Gastrocnemius medialis (tissue), 4 donors: Measurements from ENCODE around the gene PHF12.

ENCODE experiments used
- POLR2A ChIP-seq, 2 donors: fragments of 450-650 bp; IDR thresholded peaks; one replicate each; pipeline ENCODE4 v1.6.1; 2017; ENCODE audit warnings: antibody characterized with exemption in 2 of 2, mild to moderate bottlenecking in 2 of 2, moderate library complexity in 2 of 2
- TF ChIP-seq, protein P1 (sequence below), 5 experiments: fragments of 450-650 bp in 3 of 5; fragments of 200-600 bp in 2 of 5; sonication (generic) in 2 of 5; IDR thresholded peaks in 4 of 5; conservative IDR thresholded peaks in 1 of 5; 1 replicate in 4 of 5; 2 replicates in 1 of 5; pipeline ENCODE4 v1.5.1; 2016 to 2019; ENCODE audit warnings: antibody characterized with exemption in 5 of 5, mild to moderate bottlenecking in 3 of 5, moderate library complexity in 3 of 5

DNA sequence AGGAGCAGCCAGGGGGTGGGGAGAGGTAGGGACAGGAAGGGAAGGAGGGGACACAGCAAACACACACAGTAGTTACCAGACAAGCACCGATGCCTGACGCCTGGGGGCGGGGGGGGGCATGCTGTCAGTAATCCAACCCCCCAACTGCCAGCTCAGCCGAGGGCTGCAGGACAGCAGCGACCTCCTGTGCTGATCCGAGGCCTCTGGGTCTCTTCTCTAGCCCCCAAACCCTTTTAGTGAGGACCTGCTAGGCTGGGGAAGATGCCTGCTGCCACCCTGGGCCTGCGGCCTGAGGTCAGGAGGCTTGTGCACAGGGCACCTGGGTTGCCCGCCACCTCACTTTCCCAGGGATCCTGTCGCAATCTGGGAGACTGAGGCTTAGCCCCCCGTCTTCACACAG, 65.4 kb downstream of the PHF12 start:
- TF ChIP-seq POLR2A (IDR thresholded peaks at IDR 0.05): no peak
- TF ChIP-seq, protein P1, sequence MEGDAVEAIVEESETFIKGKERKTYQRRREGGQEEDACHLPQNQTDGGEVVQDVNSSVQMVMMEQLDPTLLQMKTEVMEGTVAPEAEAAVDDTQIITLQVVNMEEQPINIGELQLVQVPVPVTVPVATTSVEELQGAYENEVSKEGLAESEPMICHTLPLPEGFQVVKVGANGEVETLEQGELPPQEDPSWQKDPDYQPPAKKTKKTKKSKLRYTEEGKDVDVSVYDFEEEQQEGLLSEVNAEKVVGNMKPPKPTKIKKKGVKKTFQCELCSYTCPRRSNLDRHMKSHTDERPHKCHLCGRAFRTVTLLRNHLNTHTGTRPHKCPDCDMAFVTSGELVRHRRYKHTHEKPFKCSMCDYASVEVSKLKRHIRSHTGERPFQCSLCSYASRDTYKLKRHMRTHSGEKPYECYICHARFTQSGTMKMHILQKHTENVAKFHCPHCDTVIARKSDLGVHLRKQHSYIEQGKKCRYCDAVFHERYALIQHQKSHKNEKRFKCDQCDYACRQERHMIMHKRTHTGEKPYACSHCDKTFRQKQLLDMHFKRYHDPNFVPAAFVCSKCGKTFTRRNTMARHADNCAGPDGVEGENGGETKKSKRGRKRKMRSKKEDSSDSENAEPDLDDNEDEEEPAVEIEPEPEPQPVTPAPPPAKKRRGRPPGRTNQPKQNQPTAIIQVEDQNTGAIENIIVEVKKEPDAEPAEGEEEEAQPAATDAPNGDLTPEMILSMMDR (IDR thresholded peaks at IDR 0.05 in 4 of 5, conservative IDR thresholded peaks at IDR 0.05 in 1 of 5): no peak
